Glomerular visceral epithelial cell (primary cell): ENCODE data around the gene POU3F1.
"Not testable (repeated sequence)": the region's sequence is repeated elsewhere in the genome, so short reads cannot be mapped to it uniquely, and the experiment has no call there.

Experiments
- DNase-seq: peaks from one replicate; pipeline ENCODE4 v3.0.0-alpha.2; 2016; ENCODE audit errors: extremely low spot score

Gene POU3F1

DNA sequence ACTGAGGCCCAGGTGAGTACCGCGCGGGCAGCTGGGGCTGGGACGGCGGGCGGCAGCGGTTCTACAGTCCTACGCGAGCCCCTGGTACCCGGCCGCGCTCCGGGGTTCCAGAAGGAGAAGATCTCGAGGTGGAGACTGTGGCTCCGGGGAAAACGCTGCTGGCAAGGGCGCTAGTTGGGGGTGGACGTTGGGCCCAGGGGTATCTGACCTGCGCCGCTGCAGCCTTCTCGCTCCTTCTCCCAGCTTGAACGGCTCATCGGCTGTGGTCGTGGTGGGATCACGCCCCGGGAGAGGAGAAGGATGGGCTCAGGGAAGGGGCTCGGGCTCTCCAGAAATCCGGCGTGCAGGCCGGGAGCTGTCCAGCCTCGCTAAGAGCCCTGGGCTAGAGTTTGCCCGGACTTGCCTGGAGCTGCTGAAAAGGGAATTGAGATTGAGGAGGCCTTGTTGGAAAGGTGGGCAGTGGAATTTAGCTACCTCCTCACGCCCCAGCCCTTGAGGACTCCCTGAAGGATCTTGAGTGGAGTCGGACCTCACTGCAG lies 1.1 kb upstream of the POU3F1 start:
- no peak for DNase-seq

DNA sequence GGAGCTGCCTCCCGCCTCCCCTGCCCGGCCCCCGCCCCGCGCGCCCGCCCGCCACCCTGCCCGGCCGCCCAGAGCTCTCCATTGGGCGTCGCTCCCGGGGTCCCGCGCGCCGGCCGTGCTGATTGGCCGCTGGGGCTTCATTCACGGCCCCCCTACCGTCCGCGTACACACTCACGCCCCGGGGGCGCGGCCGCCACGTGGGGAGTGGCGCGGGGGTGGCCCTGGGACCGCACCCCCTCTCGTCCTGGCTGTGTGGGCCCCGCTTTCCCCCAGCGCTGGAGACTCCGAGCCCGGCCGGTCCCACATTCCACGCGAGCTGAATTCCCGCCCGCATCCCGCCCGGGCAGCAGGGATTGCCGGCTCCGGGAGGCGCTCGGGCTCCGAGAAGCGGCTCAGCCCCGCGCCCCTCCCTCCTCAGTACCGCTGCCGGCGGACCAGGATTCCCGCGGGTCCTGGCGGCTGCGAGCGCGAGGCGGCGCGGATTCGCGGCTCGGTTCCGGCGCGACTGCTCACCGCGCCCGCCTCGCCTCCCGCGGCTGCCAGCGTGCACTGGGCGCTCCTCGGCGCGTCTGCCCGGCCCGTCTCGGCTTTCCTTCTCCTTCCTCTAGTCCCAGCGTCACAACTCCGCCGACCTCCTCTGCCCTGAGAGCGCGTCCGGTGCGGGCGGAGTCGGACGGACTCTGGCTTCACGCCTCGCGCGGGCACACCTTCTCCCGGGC lies 450 bp upstream of the POU3F1 start:
- DNase-seq = peak; percentile 90

DNA sequence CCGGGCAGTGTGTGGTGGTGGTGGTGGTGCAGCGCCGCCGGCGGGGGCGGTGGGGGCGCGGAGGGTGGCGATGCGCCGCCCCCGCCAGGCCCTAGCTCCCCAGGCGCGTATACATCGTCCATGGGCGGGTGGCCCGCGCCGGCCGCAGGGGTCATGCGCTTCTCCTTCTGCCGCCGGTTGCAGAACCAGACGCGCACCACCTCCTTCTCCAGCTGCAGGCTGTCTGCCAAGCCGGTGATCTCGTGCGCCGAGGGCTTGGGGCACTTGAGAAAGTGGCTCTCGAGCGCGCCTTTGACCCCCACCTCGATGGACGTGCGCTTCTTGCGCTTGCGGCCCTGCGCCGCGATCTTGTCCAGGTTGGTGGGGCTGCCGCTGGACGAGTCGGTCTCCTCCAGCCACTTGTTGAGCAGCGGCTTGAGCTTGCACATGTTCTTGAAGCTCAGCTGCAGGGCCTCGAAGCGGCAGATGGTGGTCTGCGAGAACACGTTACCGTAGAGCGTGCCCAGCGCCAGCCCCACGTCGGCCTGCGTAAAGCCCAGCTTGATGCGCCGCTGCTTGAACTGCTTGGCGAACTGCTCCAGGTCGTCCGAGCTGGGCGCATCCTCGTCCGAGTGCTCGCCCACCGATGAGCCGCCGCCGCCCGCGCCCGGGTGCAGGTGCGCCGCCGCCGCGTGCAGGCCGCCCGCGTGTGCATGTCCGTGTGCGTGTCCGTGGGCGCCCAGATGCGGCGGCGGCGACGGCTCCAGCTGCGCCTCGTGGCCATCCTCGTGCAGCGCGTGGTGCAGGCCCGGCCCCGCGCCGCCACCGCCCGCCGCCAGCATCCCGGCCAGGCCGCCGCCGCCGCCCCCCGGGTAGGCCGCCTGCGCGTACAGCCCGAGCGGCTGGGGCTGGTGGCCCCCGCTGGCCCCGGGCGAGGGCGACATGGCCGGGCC lies 926 bp downstream of the POU3F1 start:
- DNase-seq = no peak

DNA sequence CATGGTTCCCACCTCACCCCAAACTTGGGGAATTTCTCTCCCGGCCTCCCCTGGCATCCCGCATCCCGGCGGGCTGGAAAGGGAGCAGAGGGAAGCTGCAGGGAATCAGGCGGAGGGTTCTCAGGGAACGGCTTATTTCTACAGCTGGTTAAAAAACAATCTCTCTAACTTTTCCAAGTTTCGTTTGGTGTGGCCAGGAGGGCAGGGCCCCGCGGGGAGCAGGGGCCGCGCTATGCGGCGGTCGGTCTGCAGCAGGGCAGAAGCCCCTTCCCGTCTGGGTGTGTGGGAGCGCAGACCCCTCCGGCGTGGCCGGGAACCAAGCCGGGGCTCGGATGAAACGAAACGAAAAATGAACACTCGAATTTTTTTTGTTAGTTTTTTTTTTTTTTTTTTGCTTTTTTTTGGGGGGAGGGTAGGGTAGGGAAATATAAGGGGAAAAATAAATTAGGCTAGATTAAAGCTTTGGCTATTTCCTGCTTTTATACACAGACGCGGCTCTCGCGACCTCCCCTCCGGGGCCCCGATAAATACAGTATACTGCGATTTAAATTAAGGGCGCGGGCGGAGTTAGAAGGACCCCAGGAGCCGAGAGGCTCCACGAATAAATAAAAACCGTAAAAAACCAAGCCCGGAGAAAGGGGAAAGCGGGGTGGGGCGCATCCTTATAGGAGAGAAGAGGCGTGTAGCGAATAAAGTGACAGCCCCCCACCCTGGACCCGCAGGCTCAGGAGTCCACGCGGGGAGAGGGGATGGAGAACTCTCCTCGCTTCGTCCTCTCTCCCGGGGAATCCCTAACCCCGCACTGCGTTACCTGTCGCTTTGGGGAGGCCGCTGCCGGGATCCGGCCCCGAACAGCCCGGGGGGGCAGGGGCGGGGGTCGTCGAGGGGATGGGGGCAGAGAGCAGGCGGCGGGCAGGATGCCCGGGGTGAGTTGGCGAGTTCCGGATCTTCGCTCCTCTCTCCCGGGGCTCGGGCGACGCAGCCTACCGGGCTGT lies 2.1 kb downstream of the POU3F1 start:
- no peak for DNase-seq

DNA sequence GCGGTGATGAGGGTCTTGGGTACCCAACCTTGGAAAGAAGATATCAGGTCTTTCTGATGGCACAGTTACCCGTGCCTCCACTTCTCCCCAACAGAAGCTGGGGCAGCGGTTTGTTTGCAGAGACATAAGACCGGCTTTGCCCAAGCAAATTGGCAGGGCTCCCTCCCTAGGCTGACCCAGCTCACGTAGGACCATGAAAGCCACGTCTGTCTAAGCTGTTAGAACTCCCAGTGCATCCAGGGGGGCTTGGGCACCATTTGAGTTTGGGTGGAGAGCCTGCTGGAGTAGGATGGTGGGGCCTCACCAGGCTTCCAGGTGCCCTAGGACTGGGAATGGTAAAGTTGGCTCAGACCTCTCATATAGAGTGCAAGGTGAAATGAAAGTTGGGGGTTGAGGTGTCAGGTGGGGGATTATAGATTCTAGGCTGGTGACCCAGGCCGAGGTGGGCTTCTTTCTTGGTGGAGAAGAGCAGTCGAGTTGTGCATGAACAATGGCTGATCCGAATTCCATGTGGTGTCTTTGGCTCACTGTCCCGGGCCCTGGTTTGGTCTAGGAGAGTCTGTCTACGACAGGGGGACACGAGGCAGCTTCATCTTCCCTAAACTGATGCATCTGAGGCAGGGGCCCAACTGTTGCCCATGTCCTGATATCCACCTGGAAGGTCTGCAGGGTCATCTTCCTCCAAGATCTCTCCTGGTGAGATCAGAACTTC lies 3.4 kb downstream of the POU3F1 start:
- DNase-seq = no peak

DNA sequence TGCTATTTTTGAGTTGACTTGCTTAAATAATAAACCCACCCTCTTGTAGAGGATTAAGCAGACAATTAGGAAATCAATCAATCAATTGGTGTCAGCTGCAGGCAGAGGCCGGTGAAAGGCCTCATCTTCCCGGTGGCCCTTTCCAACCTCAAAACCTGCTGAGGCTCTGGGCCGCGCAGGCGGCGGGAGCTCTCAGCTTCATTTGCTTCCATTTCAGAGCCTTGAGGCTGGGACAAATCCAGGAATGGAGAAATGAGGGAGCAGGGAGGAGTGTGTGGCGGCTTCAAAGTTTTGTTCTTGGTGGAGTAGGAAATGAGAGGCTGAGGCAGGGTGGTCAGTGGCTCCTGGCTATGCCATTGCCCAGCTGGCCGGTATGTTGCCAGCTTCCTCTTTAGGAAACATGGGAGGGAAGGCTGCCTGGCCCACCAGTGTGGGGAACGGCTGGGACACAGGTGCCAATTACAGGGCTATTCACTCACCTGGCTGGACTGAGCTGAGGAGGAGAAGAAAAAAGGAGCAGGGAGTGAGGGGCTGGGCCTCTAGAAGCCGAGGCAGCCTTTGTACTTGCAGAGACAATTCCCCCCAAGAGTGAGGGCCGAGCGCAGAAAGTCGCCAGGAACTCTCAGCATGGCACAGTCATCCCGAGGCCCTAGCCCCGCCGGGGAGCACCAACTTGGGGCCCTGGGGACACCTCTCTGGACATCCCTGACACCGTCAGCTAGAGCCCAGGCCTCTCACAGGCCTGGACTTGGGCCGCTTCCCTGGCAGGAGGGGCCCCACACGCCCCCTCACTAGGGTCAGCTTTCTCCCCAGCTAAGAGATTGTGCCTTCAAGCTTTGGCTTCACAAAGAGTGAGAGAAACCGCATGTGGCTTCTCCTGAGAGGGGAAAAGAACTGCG lies 4.4 kb downstream of the POU3F1 start:
- DNase-seq = no peak

DNA sequence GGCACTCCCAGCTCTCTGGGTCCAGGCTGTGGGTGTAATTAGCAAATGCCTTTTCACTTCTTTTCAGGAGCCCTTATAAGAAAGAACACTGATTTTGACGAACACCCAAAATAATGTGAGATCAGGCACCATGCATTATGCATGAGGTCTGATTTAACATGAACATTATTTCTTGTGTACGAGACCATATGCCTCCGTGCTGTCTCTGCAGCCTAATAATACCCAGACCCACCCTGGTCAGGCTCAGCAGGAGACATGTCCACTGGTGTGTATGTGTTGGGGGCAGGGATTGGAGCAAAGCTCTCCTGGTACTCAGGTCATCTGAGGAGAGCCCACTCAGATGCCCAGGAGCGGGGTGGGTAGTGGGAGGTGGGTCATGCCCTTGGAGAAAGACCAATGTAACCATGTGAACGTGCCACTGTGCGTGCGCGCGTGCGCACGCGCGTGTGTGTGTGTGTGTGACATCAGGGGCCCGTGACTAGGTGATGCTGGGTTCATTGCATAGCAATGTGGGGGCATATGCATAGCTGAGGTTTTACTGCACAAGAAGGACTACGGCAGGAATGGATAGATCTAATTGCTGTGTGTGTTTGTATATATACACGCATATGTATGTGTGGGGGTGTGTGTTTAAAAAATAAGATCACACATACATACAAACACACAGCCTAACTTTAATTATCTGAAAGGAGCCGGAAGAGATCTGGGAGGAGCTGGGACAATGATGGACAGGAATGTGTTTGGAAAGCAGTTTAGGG lies 7.1 kb downstream of the POU3F1 start:
- no peak for DNase-seq

DNA sequence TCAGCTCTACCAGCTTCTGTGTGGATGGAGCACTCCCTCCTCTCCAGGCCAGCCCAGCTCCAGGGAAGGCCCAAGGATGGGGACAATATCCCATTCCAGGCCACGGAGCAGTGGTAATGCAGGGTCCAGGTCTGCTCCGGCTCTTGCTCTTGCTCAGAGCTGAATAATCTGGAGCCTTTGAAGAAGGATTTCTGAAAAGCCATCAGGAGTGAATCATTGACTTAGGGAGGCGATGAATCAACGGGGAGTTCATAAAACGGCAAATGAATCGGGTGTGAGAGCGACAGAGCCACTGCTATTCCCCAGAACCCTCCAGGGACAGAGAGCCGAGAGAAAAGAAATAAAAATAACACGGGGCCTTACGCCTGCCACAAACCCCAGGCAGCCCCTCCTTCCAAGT lies 7.7 kb downstream of the POU3F1 start:
- peak; percentile 70 for DNase-seq

DNA sequence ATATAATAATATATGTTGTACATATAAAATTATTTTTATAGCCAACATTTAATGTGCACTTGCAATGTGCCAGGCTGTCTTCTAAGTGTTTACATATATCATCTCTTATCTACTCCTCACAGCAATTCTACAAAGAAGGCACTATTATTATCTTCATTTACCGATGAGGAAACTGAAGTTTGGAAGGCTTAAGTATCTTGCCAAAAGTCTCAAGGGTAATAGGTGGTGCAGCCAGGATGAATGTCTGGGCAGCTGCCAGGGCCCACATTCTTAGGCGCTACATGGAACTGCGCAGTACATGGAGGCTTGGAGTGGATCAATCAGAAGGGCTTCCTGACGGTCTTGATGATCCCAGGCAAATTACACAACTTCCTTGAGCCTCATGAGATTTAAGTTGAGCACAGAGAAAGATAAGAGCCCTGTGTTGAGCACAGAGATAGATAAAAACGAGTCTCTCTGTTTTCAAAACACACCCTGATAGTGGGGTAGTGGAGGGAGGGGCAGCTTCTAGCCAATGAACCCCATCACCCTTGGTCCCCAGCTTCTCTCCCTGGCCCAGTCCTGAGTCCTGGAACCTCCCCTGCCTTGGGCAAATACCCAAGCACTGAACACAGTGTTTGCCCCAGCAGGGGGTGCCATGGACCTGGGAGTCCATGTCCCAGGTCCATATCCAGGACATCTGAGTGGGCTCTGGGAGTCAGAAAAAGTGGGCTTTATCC lies 9.2 kb downstream of the POU3F1 start:
- DNase-seq = no peak

DNA sequence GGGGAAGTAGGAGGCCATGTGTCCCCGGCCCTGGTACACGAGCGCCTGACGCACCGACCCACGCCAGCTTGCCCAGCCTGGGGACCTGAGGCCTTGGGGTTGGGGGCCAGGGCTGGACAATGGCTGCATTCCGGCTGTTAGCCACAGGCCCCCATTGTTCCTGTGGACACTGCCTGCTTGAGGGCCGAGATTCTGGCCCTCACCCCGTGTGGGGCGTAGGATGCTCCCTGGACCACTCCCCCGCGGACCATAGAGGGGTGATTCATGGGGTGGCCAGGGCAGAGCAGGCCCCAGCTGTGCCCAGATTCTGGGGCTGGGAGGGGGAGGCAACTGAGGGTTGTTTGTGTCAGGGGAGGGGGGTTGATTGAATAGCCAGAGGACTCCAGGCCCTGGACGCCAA lies 11.7 kb downstream of the POU3F1 start:
- no peak for DNase-seq

DNA sequence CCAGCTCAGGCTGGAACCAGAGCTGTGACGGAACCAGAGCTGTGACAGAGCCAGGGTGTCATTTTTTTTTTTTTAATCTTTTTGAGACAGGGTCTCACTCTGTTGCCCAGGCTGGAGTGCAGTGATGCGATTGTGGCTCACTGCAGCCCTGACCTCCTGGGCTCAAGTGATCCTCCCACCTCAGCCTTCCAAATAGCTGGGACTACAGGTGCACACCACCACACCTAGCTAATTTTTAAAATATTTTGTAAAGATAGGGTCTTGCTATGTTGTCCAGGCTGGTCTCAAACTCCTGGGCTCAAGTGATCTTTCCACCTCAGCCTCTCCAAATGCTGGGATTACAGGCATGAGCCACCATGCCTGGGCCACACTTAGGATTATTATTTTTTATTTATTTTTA lies 13.6 kb downstream of the POU3F1 start:
- DNase-seq = not testable (repeated sequence)

DNA sequence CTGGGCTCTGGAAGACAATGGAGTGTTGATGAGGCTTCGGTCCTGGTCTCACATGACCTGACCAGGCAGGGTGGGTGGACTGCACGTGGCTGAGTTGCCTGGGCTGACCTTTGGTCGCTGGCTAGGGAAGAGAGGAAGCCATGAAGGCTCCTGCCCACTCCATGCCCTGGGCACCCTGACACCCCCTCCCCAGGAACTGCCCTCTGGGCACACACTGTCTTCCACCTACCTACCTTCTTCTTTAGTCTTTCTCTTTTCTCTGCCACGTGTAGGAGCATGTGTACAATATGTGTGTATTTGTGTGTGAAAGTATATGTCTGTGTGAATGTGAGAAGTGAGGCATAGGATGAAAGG lies 15.1 kb downstream of the POU3F1 start:
- DNase-seq = no peak

DNA sequence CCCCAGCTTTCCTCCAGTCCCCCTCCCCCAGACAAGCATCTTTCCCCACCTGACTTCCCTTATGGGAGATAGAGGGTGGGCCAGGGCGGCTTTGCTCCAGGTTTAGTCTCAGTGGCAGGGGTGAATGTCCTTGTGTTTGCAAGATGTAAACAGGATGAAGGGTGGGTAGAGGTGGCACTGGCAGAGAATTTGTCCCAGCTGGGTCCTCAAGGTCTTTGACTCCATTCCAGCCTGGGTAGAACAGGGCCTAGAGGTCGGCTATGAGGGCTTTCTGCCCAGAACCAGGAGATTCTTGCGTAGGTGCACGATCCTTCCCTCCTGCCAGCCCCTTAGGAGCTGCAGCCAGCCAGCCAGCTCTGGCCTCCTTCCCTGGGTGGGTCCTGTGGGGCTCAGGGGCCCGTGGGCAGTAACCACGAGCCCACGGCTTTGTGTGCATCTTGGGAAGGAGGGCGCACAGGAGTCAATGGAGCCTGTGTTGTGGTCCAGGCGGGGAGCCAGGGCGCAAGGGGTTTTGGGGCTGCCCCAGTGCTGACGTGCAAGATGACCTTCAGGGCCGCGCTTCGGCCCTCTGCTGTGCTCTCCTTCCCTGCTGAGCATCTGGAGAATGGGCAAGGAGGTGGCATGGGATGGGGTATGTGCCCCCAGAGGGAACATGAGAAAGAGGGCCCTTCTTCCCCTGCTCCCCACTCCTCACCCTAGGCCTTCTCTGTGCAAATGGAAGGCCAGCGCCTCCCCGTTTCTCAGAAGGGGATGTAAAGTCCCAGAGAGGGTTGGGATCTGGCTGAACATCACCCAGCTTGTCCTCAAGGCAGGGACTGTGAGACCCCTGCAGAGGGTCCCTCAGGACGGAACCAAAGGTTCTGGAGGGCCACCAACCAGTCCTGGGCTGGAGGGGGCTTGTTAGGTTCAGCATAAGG lies 15.7 kb downstream of the POU3F1 start:
- no peak for DNase-seq

DNA sequence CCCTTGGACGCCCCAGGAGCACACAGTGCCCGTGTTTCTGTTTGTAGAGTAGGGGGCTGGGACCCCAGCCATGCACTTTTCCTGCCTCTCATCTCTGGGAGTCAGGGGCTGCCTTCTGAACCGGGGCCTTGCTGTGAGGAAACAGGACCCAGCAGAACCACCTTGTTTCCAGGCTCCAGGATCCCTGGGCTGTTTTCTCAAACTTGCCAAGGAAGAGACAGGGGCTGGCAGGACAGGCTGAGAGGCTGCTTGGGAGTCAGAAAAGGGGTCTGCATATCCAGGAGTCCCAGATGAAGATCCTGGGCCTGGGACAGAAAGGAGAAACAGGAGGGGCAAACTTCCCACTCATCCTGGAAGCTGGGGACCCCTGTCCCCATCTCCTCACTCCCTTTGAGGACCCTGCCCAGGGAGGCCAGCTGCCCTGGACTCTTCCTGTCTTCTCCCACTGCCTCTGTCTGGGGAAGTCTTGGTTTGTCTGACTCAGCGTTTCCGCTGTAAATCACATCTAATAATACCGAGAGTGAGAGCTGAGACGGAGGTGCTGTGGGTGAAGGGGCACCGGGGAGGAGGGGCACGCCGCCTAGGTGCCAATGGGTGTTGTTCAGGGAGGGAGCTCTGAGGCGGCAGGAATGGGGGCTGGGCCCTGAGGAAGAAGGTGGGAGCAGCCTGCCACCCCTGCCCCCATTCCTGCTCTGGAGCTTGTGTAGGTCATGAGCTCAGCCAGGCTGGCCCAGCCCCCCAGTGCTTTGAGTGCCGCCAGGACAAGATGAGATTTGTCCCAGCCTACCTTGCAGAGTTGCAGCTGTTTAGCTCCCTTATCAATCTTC lies 16.7 kb downstream of the POU3F1 start:
- peak; percentile 80 for DNase-seq

DNA sequence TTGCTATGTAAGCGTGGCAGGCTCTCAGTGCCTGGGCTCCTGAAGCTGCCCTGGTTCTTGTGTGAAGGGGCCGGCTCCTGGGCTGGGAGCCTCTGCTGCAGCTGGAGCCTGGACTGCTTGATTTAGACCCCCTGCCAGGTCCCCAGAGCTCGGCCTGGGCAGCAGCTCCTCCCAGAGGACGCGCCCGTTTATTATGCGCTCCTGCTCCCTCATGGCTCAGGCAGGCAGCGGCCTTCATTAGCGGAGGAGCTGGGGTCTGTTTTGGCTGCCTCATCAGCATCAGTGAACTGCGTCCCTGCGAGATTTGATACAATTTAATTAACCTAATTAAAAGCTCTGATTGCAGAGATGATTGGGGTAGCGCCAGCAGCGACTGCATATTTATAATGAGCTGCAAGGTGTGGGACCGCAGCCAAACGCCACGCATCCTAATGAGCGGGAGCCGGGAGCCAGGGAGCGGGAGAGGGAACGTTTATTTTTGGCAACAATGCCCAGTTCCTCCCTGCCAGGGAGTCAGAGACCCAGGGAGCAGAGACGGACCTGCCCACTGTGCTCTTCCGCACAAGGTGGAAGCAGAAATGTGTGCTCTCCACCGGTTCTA lies 17.4 kb downstream of the POU3F1 start:
- no peak for DNase-seq

DNA sequence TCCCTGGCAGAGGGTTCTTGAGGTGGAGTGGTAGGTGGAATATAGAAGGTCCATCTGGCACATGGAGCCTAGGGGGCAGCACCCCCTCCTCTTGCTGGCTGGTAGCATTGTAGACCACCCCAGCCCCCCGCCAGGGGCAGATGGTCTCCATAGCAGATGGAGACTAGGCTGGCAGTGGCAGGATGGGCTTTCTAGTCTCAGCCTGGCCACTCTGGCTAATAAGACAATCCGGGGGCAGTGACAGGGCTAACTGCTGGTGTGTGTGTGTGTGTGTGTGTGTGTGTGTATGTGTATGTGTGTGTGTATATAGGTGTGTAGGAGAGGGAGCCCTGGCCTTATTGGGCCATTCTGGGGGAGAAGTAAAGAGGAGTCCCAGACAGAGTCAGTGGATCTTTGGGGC lies 17.9 kb downstream of the POU3F1 start:
- no peak for DNase-seq
